Epithelial cell of prostate (primary cell): ENCODE measurements around the gene DAND5.
A peak's percentile ranks its signal among the peaks of the same experiment; 100 is the strongest.

Source experiments
- DNase-seq: peaks from one replicate; pipeline ENCODE4 v3.0.0-alpha.2; 2011; ENCODE audit warnings: low read depth, low spot score
- H3K27ac ChIP-seq: fragments of 450-650 bp; 2 replicates; pipeline ENCODE4 v1.5.1; 2017; ENCODE audit warnings: mild to moderate bottlenecking

Gene DAND5

GRCh38 chr19:13006431-13007281 is 37.3 kb downstream of the DAND5 start:
- no peak overlapping the region for H3K27ac ChIP-seq
- DNase-seq, result no peak

- no peak overlapping the region for H3K27ac ChIP-seq
- no peak for DNase-seq
Measured at GRCh38 chr19:13007292-13008045, 38.1 kb downstream of the DAND5 start.

DNA sequence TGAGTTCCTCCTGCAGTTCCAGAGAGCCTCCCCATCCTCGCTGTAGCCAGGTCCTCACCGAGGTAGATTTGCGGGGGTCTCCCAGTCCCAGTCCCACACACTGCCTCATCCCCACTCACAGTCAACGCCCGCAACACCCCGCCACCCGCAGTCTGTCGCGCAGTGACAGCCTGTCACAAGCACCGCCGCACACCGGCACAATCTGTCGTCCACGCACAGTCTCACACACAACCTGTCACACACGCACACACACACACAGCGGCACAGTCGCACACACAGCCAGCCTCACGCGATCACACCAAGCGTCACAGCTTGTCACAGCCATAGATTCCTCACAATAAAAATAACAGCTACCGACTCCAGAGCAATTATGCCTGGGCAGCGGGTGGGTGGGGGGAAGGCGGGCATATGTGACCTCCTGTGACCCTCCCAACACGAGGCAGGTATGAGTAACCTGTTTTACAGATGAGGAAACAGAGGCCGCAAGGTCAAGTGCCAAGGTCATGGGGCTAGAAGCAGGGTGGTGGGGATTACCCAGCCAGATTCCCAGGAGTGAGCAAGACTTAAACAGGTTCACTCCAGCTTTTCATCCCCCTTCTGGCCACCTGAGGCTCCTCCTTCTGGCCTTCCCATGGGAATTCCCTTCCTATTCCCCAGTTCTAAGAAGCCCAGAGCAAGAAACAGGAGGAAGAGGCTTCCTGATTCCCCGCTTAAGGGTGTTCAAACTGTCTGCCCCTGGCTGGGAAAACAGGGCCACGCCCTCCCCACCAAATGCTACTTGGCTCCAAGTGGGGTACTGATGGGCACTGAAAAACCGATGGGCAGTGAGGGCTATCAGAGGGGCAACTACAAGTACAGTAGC is 39.8 kb downstream of the DAND5 start:
- DNase-seq, result no peak
- no peak overlapping the region for H3K27ac ChIP-seq

- H3K27ac ChIP-seq, result no peak overlapping the region
- DNase-seq, result no peak
Measured at GRCh38 chr19:13010038-13010991, 40.9 kb downstream of the DAND5 start.

DNA sequence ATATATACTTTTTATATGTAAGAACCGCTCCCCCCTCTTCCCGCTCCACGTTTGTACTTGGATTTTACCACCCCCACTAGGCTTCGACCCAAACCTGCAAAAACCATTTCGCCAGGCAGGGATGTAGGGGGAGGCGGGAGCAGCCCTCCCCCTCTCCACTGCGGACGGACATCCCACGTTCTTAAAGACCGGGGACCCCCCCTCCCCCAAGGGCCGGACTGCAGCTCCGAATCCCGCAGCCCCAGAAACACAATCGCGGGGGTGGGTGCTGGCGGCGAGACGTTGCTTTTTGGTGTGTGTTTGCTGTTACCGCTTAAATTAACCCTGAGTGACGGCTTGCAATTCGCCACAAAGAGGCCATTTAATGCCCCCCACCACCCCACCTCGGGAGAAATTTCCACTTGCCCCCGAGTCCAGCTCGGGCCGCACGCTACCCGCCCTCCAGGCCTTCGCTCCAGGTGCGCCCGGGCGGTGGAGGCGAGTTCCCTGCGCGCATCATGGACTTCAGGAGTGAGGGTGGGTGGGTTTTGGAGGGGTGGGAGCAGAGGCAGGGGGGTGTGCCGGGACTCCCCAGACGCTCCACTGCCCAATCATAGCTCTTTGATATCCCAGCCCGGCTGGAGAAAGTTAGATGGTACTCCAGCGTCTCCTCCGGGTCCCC is 41.7 kb downstream of the DAND5 start:
- no peak for DNase-seq

DNA sequence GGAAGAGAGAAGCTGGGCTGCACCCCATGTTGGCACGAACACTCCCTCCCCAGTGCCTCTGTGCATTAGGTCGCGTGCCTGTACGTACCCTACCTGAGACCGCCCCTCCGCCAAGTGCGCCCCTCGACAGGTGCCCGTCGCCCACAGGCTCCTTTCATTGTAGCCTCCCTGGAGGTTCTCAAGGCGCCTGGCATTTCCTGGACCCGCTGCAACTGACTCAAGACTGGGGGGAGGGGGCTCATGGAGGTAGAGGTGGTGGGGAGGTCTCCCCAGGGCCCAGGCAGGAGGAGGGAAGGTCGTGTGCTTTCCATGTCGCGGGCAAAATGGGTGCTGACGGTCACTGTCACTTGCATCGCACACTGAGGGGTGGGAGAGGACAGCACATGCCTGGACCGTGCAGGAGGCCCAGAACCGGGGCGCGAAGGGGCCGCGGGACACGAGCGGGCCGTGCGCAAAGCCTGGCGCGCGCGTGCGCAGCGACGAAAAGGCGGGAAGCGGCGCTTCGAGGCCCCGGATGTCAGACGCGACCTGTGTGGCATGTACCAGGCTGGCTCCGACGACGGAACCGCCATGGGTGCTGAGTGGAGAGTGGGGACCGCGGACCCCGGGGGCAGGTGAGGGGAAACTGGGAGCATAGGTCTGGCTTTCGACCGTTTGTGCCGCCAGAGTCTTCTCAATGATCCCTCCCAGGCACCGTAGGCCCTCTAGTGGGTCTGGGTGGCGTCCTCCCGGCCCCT is 42.4 kb downstream of the DAND5 start:
- DNase-seq, result no peak
- no peak overlapping the region for H3K27ac ChIP-seq

More for the DNA sequence above, 41.7 kb downstream of the DAND5 start:
- H3K27ac ChIP-seq, result no peak overlapping the region

DNA sequence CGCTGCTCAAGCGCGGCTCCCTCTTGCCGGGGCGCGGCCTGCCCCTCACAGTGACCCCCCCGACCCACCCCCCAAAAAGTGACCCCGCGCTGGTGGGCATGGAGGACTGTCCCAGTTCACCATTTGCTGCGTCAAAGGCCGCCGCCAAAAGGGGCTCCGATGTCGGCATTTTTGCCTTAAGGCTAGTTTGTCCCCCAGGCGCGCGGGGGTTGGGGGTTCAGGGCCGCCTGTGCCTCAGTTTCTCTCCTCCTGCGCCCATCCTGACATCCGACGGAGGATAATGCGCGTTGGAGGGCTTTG is 43.0 kb downstream of the DAND5 start:
- no peak overlapping the region for H3K27ac ChIP-seq
- DNase-seq, result no peak

- DNase-seq, result no peak
- H3K27ac ChIP-seq, result peak overlapping the region; percentile 81
Measured at GRCh38 chr19:13012690-13013608, 43.6 kb downstream of the DAND5 start.

DNA sequence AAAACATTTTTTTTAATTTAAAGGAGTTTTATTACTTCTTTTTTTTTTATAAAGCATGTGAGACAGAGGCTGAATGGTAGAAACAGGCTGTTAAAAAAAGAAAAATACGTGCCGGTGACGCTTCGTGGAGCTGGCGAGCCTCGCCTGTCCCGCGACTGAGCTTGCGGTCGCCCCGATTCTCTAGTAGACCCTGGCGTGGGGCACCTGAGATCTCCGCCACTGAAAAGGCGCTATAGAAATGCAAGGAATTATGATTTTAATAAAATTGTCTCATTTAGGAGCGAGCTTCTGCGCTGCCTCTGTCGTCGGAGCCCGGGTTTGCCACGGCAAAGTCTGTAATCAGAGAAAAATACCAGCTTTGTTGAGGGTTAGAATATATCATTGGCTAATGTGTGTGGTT is 44.3 kb downstream of the DAND5 start:
- no peak for DNase-seq
- peak overlapping the region; percentile 81 for H3K27ac ChIP-seq

- H3K27ac ChIP-seq, result peak overlapping the region; percentile 81
- no peak for DNase-seq
Measured at GRCh38 chr19:13014101-13014920, 44.9 kb downstream of the DAND5 start.

- no peak for DNase-seq
- peak overlapping the region; percentile 81 for H3K27ac ChIP-seq
Measured at GRCh38 chr19:13014921-13015280, 45.5 kb downstream of the DAND5 start.

GRCh38 chr19:13015361-13016223 is 46.2 kb downstream of the DAND5 start:
- H3K27ac ChIP-seq, result peak overlapping the region; percentile 81
- DNase-seq, result no peak

DNA sequence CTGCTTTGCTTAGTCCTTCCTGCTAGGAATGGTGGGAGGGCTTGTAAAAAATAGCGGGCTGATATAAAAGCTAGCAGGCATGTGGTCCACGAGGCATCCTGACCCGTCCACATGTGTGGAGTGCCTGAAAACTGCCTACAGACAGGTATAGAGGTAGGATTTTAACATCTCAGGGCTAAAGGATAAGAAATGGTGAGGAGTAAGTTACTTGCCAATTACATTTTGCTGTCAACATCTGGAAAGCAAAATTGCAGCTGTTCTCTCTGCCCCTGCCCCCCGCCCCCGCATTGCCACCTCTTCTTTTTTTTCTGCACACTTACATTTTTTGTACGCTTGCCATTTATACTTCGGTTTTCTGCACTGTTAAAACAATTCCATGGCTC is 46.9 kb downstream of the DAND5 start:
- H3K27ac ChIP-seq, result peak overlapping the region; percentile 81
- DNase-seq, result no peak

DNA sequence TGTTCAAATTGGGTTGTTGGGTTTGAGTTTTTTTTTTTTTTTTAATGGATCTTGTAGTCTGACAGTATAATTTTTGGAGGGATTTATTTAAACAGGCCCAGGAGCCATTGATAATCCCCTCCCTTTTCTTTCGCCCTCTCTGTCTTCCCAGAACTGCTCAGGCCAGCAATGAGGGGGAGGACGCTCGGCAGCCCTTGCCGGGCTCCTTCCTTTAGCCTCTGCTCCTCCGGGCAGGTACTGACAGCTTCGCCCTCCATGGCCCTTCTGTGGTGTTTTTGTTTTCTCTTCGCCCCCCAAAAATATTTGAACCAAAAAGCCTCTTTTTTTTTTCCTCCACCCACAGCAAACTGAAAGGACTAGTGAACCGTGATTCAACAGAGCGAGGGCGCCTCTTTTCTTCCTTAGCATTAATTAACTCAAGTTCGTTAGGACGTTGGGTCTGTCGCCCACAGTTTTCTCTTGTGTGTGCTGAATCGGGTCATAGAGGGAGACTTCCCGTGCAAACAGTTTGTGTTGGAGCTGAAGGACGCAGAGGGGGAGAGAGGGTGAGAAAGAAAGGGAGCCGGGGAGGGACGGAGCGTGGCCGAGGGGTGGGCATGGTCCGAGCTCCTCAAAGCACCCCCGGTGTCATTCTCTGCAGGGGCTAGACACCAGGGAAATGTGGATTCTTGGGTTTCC is 47.4 kb downstream of the DAND5 start:
- no peak for DNase-seq
- peak overlapping the region; percentile 81 for H3K27ac ChIP-seq

DNA sequence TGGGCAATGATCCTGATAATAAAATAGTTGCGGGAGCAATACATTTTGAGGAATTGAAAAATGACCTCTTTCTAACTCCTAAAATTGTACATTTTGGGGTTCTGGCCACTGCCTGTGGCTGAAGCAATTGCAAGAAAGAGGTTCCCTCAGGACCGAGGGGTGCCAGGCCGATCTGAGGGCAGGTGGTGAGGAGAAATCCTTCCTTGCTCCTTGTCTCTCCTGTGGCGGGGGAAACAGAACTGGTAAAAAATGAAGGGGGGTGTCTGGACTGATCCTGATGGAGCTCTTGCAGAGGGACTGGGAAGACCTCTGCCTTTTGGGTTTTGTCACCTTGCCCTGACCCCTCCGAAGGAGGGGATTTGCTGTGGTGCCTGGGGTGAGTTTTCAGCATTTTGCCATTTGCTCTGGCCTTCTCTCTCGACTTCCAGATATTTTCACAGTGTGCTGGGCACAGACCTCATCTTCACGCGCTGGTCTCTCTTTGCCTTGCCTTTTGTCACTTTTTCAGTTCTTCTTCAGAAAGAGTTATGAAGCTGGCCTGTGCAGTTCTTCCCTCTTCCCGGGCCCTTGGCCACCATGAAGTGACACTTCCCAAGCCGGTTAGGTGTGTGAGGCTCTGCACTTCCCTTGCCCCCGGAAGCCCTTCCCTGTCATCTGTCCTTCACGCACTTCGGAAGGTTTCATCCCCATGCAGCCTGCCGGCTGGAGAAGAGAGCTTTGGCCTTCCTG is 48.1 kb downstream of the DAND5 start:
- no peak for DNase-seq
- H3K27ac ChIP-seq, result peak overlapping the region; percentile 81
